ENCODE data around the gene HESX1. TPM values are rescaled to one million over a fixed set of nuclear protein-coding genes. Genes with fewer than 3 reads are reported as not detected.

The HESX1 gene
- total RNA-seq, 1 experiment from 2014 or later: 1.4 TPM

DNA sequence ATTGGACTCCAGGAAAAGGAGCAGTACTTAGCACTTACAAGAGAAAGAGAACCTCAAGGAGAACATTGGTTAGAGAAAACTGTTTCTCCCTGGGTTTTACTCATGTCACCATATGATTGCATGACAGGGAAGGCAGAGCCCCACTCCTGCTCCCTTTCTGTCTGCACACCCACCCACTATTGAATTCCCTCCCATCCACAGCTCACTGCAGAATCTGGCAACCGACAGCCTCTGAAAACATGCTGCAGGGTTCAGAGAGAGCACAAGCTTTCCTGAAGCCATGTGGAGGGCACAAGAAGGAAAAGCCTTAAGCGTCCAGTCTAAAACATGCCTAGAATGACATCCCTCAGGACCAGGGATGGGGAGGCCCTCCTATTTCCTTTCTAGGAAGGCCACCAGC, 31.6 kb downstream of the HESX1 start:
- no peak for DNase-seq (ENCODE audit: low read depth)

GRCh38 chr3:57166660-57167059, 33.1 kb downstream of the HESX1 start:
- no peak for DNase-seq (ENCODE audit: low read depth)

DNA sequence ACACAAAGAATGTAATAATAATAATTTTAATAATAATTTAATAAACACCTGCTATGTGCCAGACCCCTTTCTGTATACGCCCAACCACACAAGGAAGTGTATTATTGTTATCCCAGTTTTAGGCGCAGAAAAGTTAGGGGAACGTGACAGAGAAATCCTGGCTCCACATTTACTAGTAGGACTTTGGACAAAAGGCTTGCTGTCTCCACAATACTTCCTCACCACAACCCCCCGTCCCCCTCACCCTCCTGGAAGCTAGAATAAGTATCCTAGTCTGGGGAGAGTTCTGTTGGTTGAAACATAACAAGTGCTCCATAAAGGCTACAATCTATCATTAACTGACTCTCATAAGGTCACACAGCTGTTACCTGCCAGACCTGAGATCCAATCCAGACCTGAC, 34.1 kb downstream of the HESX1 start:
- no peak for DNase-seq (ENCODE audit: low read depth)

DNA sequence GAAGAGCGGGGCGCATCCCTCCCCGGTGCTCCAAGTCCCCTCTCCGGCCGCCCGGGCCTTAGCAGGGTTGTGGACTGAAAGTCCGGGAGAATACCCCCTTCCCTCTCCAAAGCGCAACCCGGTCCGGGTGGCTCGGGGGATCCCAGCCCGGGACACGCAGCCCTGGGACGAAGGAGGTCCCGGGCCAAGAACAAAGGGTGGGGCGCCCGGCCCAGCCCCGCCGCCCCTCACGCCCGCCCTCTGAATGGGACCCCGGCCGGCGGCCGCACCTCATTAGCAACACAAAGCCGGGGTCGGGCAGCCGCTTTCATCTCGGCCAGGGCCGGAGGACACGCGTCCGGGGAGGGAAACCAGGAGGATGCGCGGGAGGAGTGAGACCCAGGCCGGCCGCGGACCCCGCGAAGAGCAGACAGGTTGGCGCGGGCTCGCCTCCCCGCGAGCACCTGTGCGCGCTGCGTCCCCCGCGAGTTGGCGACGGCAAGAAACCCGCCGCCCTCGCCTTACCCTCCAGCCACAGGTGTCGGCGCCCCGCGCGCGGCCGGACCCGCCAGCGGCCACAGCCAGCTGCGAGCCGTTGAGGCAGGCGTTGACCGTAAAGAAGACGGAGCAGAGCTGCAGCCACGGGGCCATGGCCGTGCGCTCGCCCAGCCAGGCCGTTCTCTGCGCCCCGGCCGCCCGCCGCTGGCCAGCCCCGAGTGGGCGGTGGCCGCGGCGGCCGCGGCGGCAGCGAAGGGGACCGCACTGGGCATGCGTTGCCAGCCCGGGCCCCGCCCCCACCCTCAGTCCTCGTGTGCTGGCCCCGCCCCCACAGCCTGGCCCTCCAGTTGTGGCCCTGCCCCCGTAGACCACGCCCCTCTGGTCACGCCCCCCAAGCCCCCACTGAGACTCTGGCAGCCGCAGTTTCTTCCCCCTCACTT, 34.9 kb downstream of the HESX1 start, which contains the start of gene IL17RD:
Gene IL17RD, minus strand, starts transcription at position 697 of the 917 bp plus-strand sequence. Its CDS starts 67 bp downstream, at position 630.
- DNase-seq (ENCODE audit: low read depth): peak; percentile 61

GRCh38 chr3:57164217-57164656, 35.5 kb downstream of the HESX1 start:
- no peak for DNase-seq (ENCODE audit: low read depth)

GRCh38 chr3:57163751-57164150, 36.0 kb downstream of the HESX1 start:
- DNase-seq (ENCODE audit: low read depth): no peak

DNA sequence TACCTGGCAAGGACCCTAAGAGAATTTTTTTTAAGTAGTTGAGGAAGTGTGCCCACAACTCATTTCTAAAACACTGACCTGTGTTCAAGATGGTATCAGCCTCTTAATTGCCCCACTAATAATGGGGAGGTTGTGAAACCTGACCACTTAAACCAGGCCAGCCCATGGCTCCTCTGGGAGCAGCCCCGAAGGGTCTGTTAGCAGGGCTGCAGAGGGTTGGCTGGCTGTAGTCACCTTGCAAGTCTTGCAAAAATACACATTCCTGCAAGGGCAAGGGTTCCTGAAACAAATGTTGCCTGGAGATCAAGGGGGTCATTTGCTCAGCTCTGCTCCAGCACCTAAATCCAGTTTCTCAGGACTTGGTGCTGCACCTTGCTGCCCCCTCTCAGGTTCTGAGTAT, 37.9 kb downstream of the HESX1 start:
- DNase-seq (ENCODE audit: low read depth): no peak

- no peak for DNase-seq (ENCODE audit: low read depth)
Measured at GRCh38 chr3:57160765-57161538, 38.8 kb downstream of the HESX1 start.

GRCh38 chr3:57160076-57160764, 39.6 kb downstream of the HESX1 start:
- no peak for DNase-seq (ENCODE audit: low read depth)

DNA sequence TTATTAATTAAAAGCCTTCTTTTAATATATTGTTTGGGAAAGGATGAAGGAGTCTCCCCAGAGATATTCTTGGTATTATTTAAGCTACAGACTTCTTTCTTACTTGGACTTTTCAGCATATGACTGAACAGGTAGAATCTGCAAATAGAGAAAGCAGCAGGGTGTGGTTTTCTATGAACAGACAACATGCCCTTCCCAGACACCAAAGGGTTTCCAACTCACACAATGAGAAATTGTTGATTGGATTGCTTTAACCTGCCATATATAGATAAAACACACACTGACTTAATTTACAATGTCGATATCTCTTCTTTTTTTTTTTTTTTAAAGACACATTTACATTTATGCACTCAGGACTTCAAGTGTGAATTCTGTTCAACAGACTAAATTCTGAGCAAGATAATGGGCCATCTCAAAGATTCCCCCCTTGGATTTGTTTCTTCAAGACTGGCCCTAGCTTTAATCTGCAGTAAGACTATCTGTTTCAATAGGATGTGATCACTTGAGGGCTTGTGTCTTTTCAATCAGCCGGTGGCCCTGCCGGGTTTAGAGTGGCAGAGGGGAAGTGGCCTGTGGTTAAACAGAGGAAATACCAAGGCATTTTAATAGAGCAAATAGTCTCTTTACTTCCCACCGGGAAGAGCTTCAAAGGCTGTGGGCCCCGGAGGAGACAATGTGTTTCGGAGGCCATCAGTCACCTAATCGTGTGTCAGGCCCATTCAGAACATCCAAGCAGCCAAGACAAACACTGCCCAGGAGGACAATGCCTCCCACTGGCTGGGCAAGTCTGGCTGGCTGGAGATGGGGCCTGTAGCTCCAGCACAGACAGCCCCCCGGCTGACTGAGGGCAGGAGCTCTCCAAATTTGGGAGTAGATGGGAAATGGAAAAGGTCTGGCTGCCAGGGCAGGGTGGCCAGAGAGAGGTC, 40.7 kb downstream of the HESX1 start:
- DNase-seq (ENCODE audit: low read depth): peak; percentile 76

DNA sequence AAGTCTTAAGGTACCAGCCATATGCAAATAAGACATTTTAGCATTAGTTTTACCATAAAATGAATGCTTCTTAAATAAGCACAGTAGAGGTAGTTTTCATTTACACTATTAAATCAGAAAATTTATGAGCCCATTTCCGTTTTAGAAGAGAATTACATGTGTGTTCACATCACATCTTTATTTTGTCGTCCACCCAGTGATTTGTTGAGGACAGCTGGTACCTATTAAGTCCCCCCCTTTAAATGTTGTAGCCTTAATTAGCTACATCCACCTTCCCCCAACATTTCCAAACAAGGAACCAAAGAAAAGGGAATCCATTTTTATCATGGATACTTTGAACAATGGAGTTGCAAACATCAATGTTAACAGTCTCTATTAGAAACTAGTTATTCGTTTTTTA, 41.5 kb downstream of the HESX1 start:
- DNase-seq (ENCODE audit: low read depth): no peak

DNA sequence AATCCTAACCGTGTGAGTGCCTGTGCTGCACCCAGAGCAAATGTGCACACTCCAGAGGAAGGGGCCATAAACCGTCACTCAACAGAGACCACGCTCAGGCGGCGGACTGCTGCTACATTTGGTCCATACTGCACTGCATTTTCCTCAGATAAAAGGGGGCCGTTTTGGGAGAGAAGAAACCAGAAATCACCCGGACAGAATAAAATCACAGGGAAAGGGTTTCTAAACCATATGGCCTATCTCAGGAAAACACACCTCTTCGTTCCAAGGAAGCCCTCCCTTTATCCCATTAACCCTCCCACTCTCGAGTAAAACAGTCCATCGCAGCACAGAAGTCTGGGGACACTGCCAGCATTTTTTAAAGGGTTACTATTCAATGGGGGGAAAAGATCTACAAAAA, 42.2 kb downstream of the HESX1 start:
- no peak for DNase-seq (ENCODE audit: low read depth)

DNA sequence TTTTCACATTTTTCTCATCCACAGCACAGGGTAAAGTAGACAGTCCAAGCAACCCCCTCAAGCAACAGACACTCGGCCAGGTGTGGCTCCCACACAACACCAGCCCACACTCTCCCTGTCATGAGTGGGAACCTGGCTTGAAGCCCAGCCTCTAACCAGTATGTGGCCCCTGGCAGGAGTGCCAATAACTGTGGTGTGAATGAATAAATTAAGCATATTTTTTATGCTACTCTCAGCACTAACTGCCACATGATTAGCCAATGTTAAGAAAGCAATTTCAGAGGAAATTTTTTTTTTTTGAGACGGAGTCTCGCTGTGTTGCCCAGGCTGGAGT, 44.5 kb downstream of the HESX1 start:
- no peak for DNase-seq (ENCODE audit: low read depth)

GRCh38 chr3:57154470-57155309, 45.1 kb downstream of the HESX1 start:
- no peak for DNase-seq (ENCODE audit: low read depth)

GRCh38 chr3:57152151-57153143, 47.3 kb downstream of the HESX1 start:
- DNase-seq (ENCODE audit: low read depth): no peak

- no peak for DNase-seq (ENCODE audit: low read depth)
Measured at GRCh38 chr3:57151749-57152148, 48.0 kb downstream of the HESX1 start.

DNA sequence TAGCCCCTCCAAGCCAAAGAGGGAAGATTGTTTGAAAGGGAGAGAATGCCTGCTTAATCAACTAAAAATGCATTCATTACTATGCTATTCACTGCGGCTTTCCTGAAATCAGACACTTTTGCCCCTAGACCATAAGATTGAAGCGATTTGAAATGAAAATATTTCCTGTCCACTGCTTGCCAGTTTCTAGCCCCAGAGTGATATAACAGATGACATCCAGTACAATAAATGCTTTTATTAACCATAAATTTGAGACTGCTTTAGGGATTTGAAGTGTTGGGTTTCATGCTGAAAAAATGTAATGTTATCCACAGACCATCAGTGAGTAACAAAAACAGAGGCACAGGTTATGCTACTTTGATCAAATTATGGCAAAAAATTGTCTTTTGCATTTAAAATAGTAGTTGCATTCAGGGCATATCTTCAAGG, 48.7 kb downstream of the HESX1 start:
- peak; percentile 75 for DNase-seq (ENCODE audit: low read depth)

DNA sequence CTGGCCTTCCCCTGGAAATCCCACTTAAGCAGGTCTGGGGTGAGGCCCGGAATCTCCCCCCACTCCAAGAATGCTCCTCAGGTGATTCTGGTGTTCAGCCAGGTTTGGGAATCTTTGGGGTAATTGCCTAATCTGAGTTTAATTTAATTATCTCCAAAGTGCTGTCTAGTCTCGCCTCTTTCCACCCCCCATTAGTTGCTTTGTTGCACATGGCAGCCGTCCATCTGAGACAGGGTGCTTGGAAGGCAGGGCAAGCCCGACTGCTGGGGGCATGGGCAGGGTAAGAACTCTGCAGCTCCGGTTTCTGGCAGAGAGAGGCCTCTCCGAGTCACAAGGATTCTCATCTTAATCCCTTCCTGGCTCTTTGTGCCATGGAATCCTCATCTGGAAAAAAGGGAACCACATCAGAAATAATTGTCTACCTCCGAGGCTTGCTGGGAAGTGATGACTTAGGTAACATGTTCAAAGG, 49.6 kb downstream of the HESX1 start:
- DNase-seq (ENCODE audit: low read depth): peak; percentile 42

Measured in M059J (cell line).